ENCODE data around the gene AGPAT1. TPM values are rescaled to one million over a fixed set of nuclear protein-coding genes. Genes with fewer than 3 reads are reported as not detected.
A peak's percentile ranks its signal among the peaks of the same experiment; 100 is the strongest.

Gene AGPAT1
- total RNA-seq, 4 donors from 2014 or later = 32.0 to 58.7 (median 42.0) TPM

- H3K36me3 ChIP-seq = peaks cover 0 to 4% of the 10 kb centered on the region in 2 donors
- in situ Hi-C loops (cut with MboI; ENCODE audit: low sequenced_read_pairs in 4 of 4) (loop anchor here in 1 of 4 donors (25.0 kb wide), 1 partner anchor 169 kb away; the partner anchor contains the start of genes DXO, NELFE and SKIC2), intact Hi-C loops (cut with DNase I; ENCODE audit: low total_unique reads) (loop anchor here (2.0 kb wide), 1 partner anchor 21 kb away; no protein-coding TSS in a partner anchor)
- ATAC-seq (no peak), DNase-seq (no peak)
- H3K9me3 ChIP-seq = no peaks in the 10 kb centered on the region
- H3K27ac ChIP-seq = no peak overlapping the region
- H3K27me3 ChIP-seq = no peaks in the 10 kb centered on the region
- H3K4me3 ChIP-seq = no peak overlapping the region
- peaks cover 23 to 26% of the 10 kb centered on the region in 2 donors for H3K4me1 ChIP-seq
- TF ChIP-seq CTCF (IDR thresholded peaks at IDR 0.05 in 4 of 5, conservative IDR thresholded peaks at IDR 0.05 in 1 of 5) (no peak), POLR2A (IDR thresholded peaks at IDR 0.05) (no peak)
Measured at GRCh38 chr6:32131439-32131948, 44.4 kb downstream of the AGPAT1 start.

GRCh38 chr6:32129297-32130088 is 46.4 kb downstream of the AGPAT1 start:
- Histone ChIP-seq H3K27ac (peak overlapping the region; percentile 89 to 93 (median 92)), H3K27me3 (no peaks in the 10 kb centered on the region), H3K4me1 (peaks cover 24 to 26% of the 10 kb centered on the region in 2 donors), H3K4me3 (peak overlapping the region; percentile 75 to 95 (median 88)), H3K9me3 (no peaks in the 10 kb centered on the region), H3K36me3 (peaks cover 0 to 24% of the 10 kb centered on the region in 2 donors)
- in situ Hi-C loops (cut with MboI; ENCODE audit: low sequenced_read_pairs in 4 of 4) (loop anchor here in 3 of 4 donors (5.0 to 25.0 kb wide), 3 partner anchors 63 to 167 kb away; partner anchors contain the start of genes GPSM3 (in 2 of the 3), PBX2 (in 2 of the 3), DXO (in 1 of the 3) and NELFE (in 1 of the 3)), intact Hi-C loops (cut with DNase I; ENCODE audit: low total_unique reads) (loop anchor here (1.0 to 5.0 kb wide), 4 partner anchors 23 to 1073 kb away; partner anchors contain the start of genes AGPAT1, HSD17B8, PRRC2A and RXRB)
- DNase-seq (no peak), ATAC-seq (peak; percentile 32 to 43)
- no peak for TF ChIP-seq POLR2A (IDR thresholded peaks at IDR 0.05)

GRCh38 chr6:32128751-32129296 is 47.1 kb downstream of the AGPAT1 start:
- Histone ChIP-seq H3K27ac (peak overlapping the region; percentile 89 to 93 (median 92)), H3K27me3 (no peaks in the 10 kb centered on the region), H3K4me3 (peak overlapping the region; percentile 75 to 95 (median 88)), H3K4me1 (peaks cover 24 to 26% of the 10 kb centered on the region in 2 donors), H3K36me3 (peaks cover 0 to 31% of the 10 kb centered on the region in 2 donors), H3K9me3 (no peaks in the 10 kb centered on the region)
- in situ Hi-C loops (cut with MboI; ENCODE audit: low sequenced_read_pairs in 4 of 4) = loop anchor here in 3 of 4 donors (5.0 to 25.0 kb wide), 3 partner anchors 63 to 167 kb away; partner anchors contain the start of genes GPSM3 (in 2 of the 3), PBX2 (in 2 of the 3), DXO (in 1 of the 3) and NELFE (in 1 of the 3)
- no peak for DNase-seq
- ATAC-seq = no peak
- intact Hi-C loops (cut with DNase I; ENCODE audit: low total_unique reads) = loop anchor here (1.0 to 5.0 kb wide), 2 partner anchors 66 to 1073 kb away; partner anchors contain the start of genes HSD17B8, RXRB and SLC39A7
- TF ChIP-seq POLR2A (IDR thresholded peaks at IDR 0.05) (no peak), CTCF (IDR thresholded peaks at IDR 0.05 in 4 of 5, conservative IDR thresholded peaks at IDR 0.05 in 1 of 5) (no peak)

GRCh38 chr6:32127717-32128592 is 47.9 kb downstream of the AGPAT1 start, which contains the start of gene ATF6B:
Gene ATF6B, minus strand, starts transcription at chr6:32128246. Its CDS starts 39 bp downstream, at chr6:32128207.
- in situ Hi-C loops (cut with MboI; ENCODE audit: low sequenced_read_pairs in 4 of 4) = loop anchor here in 3 of 4 donors (5.0 to 25.0 kb wide), 3 partner anchors 64 to 166 kb away; partner anchors contain the start of genes GPSM3 (in 2 of the 3), PBX2 (in 2 of the 3), DXO (in 1 of the 3) and NELFE (in 1 of the 3)
- Histone ChIP-seq H3K4me3 (peak within 1 kb of the TSS; percentile 91 to 99 (median 96)), H3K27me3 (no peaks in the 10 kb centered on the region), H3K9me3 (no peaks in the 10 kb centered on the region), H3K27ac (peak within 1 kb of the TSS; percentile 89 to 93 (median 92)), H3K4me1 (peaks cover 24 to 26% of the 10 kb centered on the region in 2 donors), H3K36me3 (peaks cover 0 to 40% of the 10 kb centered on the region in 2 donors)
- DNase-seq = peak; percentile 100
- intact Hi-C loops (cut with DNase I; ENCODE audit: low total_unique reads) = loop anchor here (1.0 to 5.0 kb wide), 2 partner anchors 67 to 1074 kb away; partner anchors contain the start of genes HSD17B8, RXRB and SLC39A7
- TF ChIP-seq POLR2A (IDR thresholded peaks at IDR 0.05) (peak; percentile 57 to 67), CTCF (IDR thresholded peaks at IDR 0.05 in 4 of 5, conservative IDR thresholded peaks at IDR 0.05 in 1 of 5) (no peak)
- ATAC-seq = peak; percentile 95 to 96
